Parathyroid adenoma (tissue), 2 donors: Measurements from ENCODE around the gene RCVRN.

ENCODE experiments used
- H2AFZ ChIP-seq: fragments of 300-600 bp; sonication (generic); one replicate; pipeline ENCODE4 v1.7.0; 2017; ENCODE audit warnings: antibody characterized with exemption, mild to moderate bottlenecking
- H3K27ac ChIP-seq: fragments of 300-600 bp; sonication (generic); one replicate; pipeline ENCODE4 v1.7.0; 2017
- H3K27me3 ChIP-seq: fragments of 300-600 bp; sonication (generic); one replicate; pipeline ENCODE4 v1.7.0; 2017; ENCODE audit warnings: low read length; ENCODE audit not compliant: control insufficient read depth, insufficient read depth
- H3K36me3 ChIP-seq: fragments of 300-600 bp; sonication (generic); one replicate; pipeline ENCODE4 v1.7.0; 2017; ENCODE audit warnings: low read length; ENCODE audit not compliant: control insufficient read depth, insufficient read depth
- H3K4me1 ChIP-seq: fragments of 300-600 bp; sonication (generic); one replicate; pipeline ENCODE4 v1.7.0; 2017; ENCODE audit warnings: control low read depth
- H3K4me2 ChIP-seq: fragments of 300-600 bp; sonication (generic); one replicate; pipeline ENCODE4 v1.7.0; 2017; ENCODE audit warnings: low read length
- H3K4me3 ChIP-seq: fragments of 300-600 bp; sonication (generic); one replicate; pipeline ENCODE4 v1.7.0; 2017; ENCODE audit warnings: low read depth, low read length
- H3K79me2 ChIP-seq: fragments of 300-600 bp; sonication (generic); one replicate; pipeline ENCODE4 v1.7.0; 2017; ENCODE audit warnings: control low read depth
- H3K9ac ChIP-seq: fragments of 300-600 bp; sonication (generic); one replicate; pipeline ENCODE4 v1.7.0; 2017; ENCODE audit warnings: mild to moderate bottlenecking
- H3K9me3 ChIP-seq: fragments of 300-600 bp; sonication (generic); one replicate; pipeline ENCODE4 v1.7.0; 2017; ENCODE audit warnings: low read length; ENCODE audit not compliant: control insufficient read depth
- CTCF ChIP-seq: fragments of 300-600 bp; sonication (generic); IDR thresholded peaks from one replicate; pipeline ENCODE4 v1.7.0; 2017; ENCODE audit warnings: antibody characterized with exemption, mild to moderate bottlenecking
- donor health status: primary hyperparathyroidism.

RCVRN gene

DNA sequence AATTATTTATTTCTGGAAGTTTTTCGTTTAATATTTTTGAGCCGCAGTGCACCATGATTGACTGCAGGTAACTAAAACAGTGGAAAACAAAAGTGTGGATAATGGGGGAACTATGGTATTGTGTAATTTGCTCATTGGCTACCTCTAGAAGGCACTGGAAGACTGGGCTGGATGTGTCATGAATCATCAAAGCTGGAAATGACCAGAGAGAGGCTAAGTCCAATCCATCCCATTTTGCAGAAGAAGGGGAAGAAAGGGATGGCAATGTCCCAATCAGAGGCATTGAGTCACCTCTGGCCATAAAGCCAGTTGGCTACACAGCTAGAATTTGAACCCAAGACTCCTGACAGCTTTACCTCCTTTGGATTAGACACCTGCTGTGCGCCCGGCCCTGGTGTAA is 50.0 kb downstream of the RCVRN start:
- no peak overlapping the region for H3K9ac ChIP-seq
- peaks cover 3% of the 10 kb centered on the region for H3K9me3 ChIP-seq
- no peaks in the 10 kb centered on the region for H3K36me3 ChIP-seq
- H3K27me3 ChIP-seq = no peaks in the 10 kb centered on the region
- H3K4me3 ChIP-seq = no peak overlapping the region
- no peaks in the 10 kb centered on the region for H3K79me2 ChIP-seq
- H3K27ac ChIP-seq = no peak overlapping the region
- H3K4me1 ChIP-seq = no peaks in the 10 kb centered on the region
- H2AFZ ChIP-seq = no peak overlapping the region
- no peak overlapping the region for H3K4me2 ChIP-seq
- TF ChIP-seq CTCF = no peak

DNA sequence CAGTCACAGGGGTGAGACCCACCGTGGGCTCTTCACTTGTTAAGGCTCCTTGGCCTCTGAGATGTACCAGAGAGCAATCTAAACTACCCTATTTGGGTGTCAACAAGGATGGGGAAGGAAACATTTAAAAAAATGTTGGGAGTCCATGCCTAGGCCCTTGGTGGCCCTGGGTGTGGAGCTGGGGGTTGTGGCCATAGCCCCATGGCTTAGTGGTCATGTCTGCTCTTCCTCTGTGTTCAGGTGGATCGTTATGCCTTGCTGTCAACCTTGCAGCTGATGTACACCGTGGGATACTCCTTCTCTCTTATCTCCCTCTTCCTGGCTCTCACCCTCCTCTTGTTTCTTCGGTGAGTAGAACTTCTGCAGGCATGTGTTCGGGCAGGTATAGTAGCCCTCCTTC is 50.8 kb downstream of the RCVRN start:
- H3K27me3 ChIP-seq = no peaks in the 10 kb centered on the region
- no peak overlapping the region for H3K9ac ChIP-seq
- H3K36me3 ChIP-seq = no peaks in the 10 kb centered on the region
- no peak overlapping the region for H3K4me3 ChIP-seq
- no peak overlapping the region for H3K27ac ChIP-seq
- no peaks in the 10 kb centered on the region for H3K79me2 ChIP-seq
- no peak overlapping the region for H3K4me2 ChIP-seq
- TF ChIP-seq CTCF = no peak
- H2AFZ ChIP-seq = no peak overlapping the region
- peaks cover 3% of the 10 kb centered on the region for H3K9me3 ChIP-seq
- H3K4me1 ChIP-seq = no peaks in the 10 kb centered on the region

GRCh38 chr17:9850151-9850550 is 54.9 kb downstream of the RCVRN start:
- Histone ChIP-seq H3K4me2 (no peak overlapping the region), H3K36me3 (no peaks in the 10 kb centered on the region), H3K27ac (no peak overlapping the region), H2AFZ (no peak overlapping the region), H3K4me1 (no peaks in the 10 kb centered on the region), H3K9ac (no peak overlapping the region), H3K27me3 (no peaks in the 10 kb centered on the region), H3K9me3 (no peaks in the 10 kb centered on the region), H3K79me2 (no peaks in the 10 kb centered on the region), H3K4me3 (no peak overlapping the region)
- TF ChIP-seq CTCF = no peak
